ENCODE results near the gene CLPTM1. TPM values are rescaled to one million over a fixed set of nuclear protein-coding genes. Genes with fewer than 3 reads are reported as not detected.

Gene CLPTM1
- total RNA-seq, 1 experiment from 2014 or later = 102 TPM

DNA sequence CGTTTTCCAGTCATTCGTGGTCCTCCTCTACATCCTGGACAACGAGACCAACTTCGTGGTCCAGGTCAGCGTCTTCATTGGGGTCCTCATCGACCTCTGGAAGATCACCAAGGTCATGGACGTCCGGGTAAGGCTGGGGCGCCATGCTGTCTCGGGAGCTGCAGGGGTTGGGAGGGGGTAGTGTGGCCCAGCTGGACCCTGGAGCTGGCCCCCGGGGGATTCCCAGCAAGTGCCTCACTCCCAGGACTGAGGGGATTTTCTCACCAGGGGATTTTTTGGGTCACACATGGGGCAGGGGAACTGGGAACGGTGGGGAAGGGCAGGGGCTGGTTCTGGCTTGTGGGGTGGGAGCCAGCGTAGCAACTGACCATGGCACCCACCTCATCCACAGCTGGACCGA is 35.3 kb downstream of the CLPTM1 start:
- ATAC-seq = no peak

More for the DNA sequence above, 35.3 kb downstream of the CLPTM1 start:
- H3K79me2 ChIP-seq (ENCODE audit: insufficient read depth, low read length) = no peaks in the 10 kb centered on the region
- TF ChIP-seq POLR2A (IDR thresholded peaks at IDR 0.05; ENCODE audit: borderline replicate concordance, extremely low read depth, insufficient read depth, insufficient read length) = no peak
- TF ChIP-seq CEBPB (IDR thresholded peaks at IDR 0.05; ENCODE audit: low read depth) = no peak
- TF ChIP-seq, protein P1, sequence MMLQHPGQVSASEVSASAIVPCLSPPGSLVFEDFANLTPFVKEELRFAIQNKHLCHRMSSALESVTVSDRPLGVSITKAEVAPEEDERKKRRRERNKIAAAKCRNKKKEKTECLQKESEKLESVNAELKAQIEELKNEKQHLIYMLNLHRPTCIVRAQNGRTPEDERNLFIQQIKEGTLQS (IDR thresholded peaks at IDR 0.05) = no peak
- TF ChIP-seq, protein P2, sequence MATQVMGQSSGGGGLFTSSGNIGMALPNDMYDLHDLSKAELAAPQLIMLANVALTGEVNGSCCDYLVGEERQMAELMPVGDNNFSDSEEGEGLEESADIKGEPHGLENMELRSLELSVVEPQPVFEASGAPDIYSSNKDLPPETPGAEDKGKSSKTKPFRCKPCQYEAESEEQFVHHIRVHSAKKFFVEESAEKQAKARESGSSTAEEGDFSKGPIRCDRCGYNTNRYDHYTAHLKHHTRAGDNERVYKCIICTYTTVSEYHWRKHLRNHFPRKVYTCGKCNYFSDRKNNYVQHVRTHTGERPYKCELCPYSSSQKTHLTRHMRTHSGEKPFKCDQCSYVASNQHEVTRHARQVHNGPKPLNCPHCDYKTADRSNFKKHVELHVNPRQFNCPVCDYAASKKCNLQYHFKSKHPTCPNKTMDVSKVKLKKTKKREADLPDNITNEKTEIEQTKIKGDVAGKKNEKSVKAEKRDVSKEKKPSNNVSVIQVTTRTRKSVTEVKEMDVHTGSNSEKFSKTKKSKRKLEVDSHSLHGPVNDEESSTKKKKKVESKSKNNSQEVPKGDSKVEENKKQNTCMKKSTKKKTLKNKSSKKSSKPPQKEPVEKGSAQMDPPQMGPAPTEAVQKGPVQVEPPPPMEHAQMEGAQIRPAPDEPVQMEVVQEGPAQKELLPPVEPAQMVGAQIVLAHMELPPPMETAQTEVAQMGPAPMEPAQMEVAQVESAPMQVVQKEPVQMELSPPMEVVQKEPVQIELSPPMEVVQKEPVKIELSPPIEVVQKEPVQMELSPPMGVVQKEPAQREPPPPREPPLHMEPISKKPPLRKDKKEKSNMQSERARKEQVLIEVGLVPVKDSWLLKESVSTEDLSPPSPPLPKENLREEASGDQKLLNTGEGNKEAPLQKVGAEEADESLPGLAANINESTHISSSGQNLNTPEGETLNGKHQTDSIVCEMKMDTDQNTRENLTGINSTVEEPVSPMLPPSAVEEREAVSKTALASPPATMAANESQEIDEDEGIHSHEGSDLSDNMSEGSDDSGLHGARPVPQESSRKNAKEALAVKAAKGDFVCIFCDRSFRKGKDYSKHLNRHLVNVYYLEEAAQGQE (IDR thresholded peaks at IDR 0.05; ENCODE audit: low read depth) = no peak
- TF ChIP-seq, protein P3, sequence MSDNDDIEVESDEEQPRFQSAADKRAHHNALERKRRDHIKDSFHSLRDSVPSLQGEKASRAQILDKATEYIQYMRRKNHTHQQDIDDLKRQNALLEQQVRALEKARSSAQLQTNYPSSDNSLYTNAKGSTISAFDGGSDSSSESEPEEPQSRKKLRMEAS (IDR thresholded peaks at IDR 0.05) = no peak
- no peak for TF ChIP-seq ELF1 (IDR thresholded peaks at IDR 0.05; ENCODE audit: borderline replicate concordance, low read depth)
- no peak for TF ChIP-seq ZFX (IDR thresholded peaks at IDR 0.05)
- TF ChIP-seq, protein P4, sequence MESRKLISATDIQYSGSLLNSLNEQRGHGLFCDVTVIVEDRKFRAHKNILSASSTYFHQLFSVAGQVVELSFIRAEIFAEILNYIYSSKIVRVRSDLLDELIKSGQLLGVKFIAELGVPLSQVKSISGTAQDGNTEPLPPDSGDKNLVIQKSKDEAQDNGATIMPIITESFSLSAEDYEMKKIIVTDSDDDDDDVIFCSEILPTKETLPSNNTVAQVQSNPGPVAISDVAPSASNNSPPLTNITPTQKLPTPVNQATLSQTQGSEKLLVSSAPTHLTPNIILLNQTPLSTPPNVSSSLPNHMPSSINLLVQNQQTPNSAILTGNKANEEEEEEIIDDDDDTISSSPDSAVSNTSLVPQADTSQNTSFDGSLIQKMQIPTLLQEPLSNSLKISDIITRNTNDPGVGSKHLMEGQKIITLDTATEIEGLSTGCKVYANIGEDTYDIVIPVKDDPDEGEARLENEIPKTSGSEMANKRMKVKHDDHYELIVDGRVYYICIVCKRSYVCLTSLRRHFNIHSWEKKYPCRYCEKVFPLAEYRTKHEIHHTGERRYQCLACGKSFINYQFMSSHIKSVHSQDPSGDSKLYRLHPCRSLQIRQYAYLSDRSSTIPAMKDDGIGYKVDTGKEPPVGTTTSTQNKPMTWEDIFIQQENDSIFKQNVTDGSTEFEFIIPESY (IDR thresholded peaks at IDR 0.05; ENCODE audit: extremely low read depth, insufficient replicate concordance, low read length) = no peak
- TF ChIP-seq EZH2phosphoT487 (IDR thresholded peaks at IDR 0.05; ENCODE audit: borderline replicate concordance) = no peak
- TF ChIP-seq YY1 (IDR thresholded peaks at IDR 0.05; ENCODE audit: extremely low read depth, insufficient replicate concordance, low read depth, low read length) = no peak
- TF ChIP-seq SRF (IDR thresholded peaks at IDR 0.05; ENCODE audit: low read depth) = no peak
- no peak for TF ChIP-seq SP1 (IDR thresholded peaks at IDR 0.05; ENCODE audit: low read depth)
- no peak for TF ChIP-seq EGR1 (IDR thresholded peaks at IDR 0.05; ENCODE audit: low read depth)
- no peak for TF ChIP-seq FOSL1 (IDR thresholded peaks at IDR 0.05; ENCODE audit: low read depth)
- TF ChIP-seq ZNF274 (IDR thresholded peaks at IDR 0.05; ENCODE audit: low read depth, low read length) = no peak
- TF ChIP-seq SIN3A (IDR thresholded peaks at IDR 0.05; ENCODE audit: low read depth) = no peak
- TF ChIP-seq JUND (IDR thresholded peaks at IDR 0.05) = no peak
- H3K9ac ChIP-seq (ENCODE audit: low read length) = no peak overlapping the region
- RAD21 ChIA-PET (ENCODE audit: low non-redundant PET in 1 of 2, low total read pairs in 2 of 2, uncharacterized antibody in 2 of 2, unreplicated experiment in 2 of 2) = no interaction called here
- no peak for DNase-seq (ENCODE audit: low read depth, low spot score)
- H3K9me2 ChIP-seq (ENCODE audit: insufficient read depth) = no peaks in the 10 kb centered on the region
- intact Hi-C loops (cut with micrococcal nuclease) = no loop called here
- H3K9me3 ChIP-seq (ENCODE audit: control insufficient read depth in 1 of 2, insufficient read depth in 1 of 2, low read depth in 1 of 2, low read length in 2 of 2) = no peaks in the 10 kb centered on the region
- peaks cover 0 to 11% of the 10 kb centered on the region in 2 experiments; a peak in 2 of 4 replicates for H3K36me3 ChIP-seq (ENCODE audit: control insufficient read depth in 1 of 2, insufficient read depth in 2 of 2, low read length in 2 of 2)
- H4K20me1 ChIP-seq (ENCODE audit: insufficient read depth) = no peaks in the 10 kb centered on the region
- no peaks in the 10 kb centered on the region for H3K4me1 ChIP-seq (ENCODE audit: control insufficient read depth in 1 of 2, insufficient read depth in 2 of 2, low read length in 2 of 2)
- no peak overlapping the region for H3K27ac ChIP-seq (ENCODE audit: low read depth, low read length)
- CTCF ChIA-PET = no interaction called here
- no peak overlapping the region for H3K4me3 ChIP-seq (replicated peaks in 1 of 2; ENCODE audit: low read depth in 1 of 2, low read length in 2 of 2)
- no peak overlapping the region for H3K4me2 ChIP-seq (ENCODE audit: low read length)
- no TSS peak for BruUV-seq (replicated peaks)
- H2AFZ ChIP-seq (ENCODE audit: low read depth, low read length, poor library complexity, severe bottlenecking) = no peak overlapping the region
- POLR2A ChIA-PET = interaction anchor here (0.6 kb wide), 1 partner anchor 55 kb away, joined by 3 read pairs; no protein-coding TSS in a partner anchor
- H3K27me3 ChIP-seq (ENCODE audit: insufficient read depth, low read length) = no peaks in the 10 kb centered on the region
